Lower lobe of right lung (tissue), 2 donors: Measurements from ENCODE around the gene STX5. TPM values are rescaled to one million over a fixed set of nuclear protein-coding genes. Genes with fewer than 3 reads are reported as not detected.
A peak's percentile ranks its signal among the peaks of the same experiment; 100 is the strongest.

Source experiments
- ATAC-seq, 2 donors: fragments of 200-7000 bp; cut with Tn5 transposase; one replicate each; pipeline ENCODE4 v1.9.1; 2020 to 2022; ENCODE audit warnings: mild to moderate bottlenecking in 2 of 2, moderate library complexity in 2 of 2
- DNase-seq: peaks from one replicate; pipeline ENCODE4 v3.0.0-alpha.2; 2020
- H3K27ac ChIP-seq: fragments of 200-600 bp; one replicate; pipeline ENCODE4 v1.8.0; 2022
- H3K27me3 ChIP-seq: fragments of 200-600 bp; one replicate; pipeline ENCODE4 v1.8.0; 2022; ENCODE audit warnings: low read depth
- H3K36me3 ChIP-seq: fragments of 200-600 bp; one replicate; pipeline ENCODE4 v1.8.0; 2022; ENCODE audit warnings: mild to moderate bottlenecking
- H3K4me1 ChIP-seq: fragments of 200-600 bp; one replicate; pipeline ENCODE4 v1.8.0; 2022
- H3K4me3 ChIP-seq: fragments of 200-600 bp; one replicate; pipeline ENCODE4 v1.8.0; 2022; ENCODE audit warnings: mild to moderate bottlenecking
- H3K9me3 ChIP-seq: fragments of 200-600 bp; one replicate; pipeline ENCODE4 v1.8.0; 2022
- intact Hi-C: fragments of 100-400 bp; cut with DNase I; formaldehyde crosslinking; loops from one replicate; pipeline ENCODE4 v1.11.0; 2022
- total RNA-seq: library from RNA; stranded (reverse); fragmentation: NEBNext Ultra II Directional; extraction: Animal tissue kit (Norgen Biotek cat#: 25700); gene quantifications from one replicate; pipeline ENCODE4 v1.2.1, GENCODE V29; 2021
- TF ChIP-seq, protein P1 (sequence below): fragments of 200-600 bp; IDR thresholded peaks from one replicate; pipeline ENCODE4 v1.8.0; 2022; ENCODE audit warnings: antibody characterized with exemption, mild to moderate bottlenecking
- donor health status: DM: no; HTN: yes; CAD: no; lungs with severe emphysema.

Gene STX5
- total RNA-seq, 1 donor from 2014 or later = 42.0 TPM

DNA sequence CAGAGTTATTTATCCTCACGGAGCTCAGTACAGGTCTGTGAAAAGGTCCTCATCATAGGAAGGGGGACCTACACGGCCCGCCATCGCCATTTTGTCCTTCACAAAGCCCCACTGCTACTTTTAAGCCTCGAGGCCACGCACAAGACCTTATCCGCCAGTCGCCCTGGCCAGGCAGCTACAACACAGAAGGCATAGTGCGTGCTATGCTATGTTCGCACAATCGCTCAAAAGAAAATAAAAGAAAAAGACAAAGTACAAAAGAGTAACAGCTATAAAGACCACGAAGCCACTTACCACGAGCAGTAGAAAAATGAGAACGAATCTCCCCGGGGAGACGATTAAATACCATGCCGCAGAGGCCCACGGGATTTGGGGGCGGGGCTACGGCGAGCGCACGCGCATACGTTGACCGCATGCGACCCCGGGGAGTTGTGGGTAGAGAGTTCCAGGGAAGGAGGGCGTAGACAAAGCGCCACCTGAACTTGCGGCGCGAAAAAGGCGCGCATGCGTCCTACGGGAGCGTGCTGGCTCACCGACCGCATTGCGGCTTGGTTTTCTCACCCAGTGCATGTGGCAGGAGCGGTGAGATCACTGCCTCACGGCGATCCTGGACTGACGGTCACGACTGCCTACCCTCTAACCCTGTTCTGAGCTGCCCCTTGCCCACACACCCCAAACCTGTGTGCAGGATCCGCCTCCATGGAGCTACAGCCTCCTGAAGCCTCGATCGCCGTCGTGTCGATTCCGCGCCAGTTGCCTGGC lies 23.9 kb upstream of the STX5 start:
- Histone ChIP-seq H3K36me3 (peaks cover 28% of the 10 kb centered on the region), H3K4me3 (peak overlapping the region; percentile 69), H3K4me1 (peaks cover 33% of the 10 kb centered on the region), H3K27ac (peak overlapping the region; percentile 82), H3K27me3 (no peaks in the 10 kb centered on the region), H3K9me3 (no peaks in the 10 kb centered on the region)
- TF ChIP-seq, protein P1, sequence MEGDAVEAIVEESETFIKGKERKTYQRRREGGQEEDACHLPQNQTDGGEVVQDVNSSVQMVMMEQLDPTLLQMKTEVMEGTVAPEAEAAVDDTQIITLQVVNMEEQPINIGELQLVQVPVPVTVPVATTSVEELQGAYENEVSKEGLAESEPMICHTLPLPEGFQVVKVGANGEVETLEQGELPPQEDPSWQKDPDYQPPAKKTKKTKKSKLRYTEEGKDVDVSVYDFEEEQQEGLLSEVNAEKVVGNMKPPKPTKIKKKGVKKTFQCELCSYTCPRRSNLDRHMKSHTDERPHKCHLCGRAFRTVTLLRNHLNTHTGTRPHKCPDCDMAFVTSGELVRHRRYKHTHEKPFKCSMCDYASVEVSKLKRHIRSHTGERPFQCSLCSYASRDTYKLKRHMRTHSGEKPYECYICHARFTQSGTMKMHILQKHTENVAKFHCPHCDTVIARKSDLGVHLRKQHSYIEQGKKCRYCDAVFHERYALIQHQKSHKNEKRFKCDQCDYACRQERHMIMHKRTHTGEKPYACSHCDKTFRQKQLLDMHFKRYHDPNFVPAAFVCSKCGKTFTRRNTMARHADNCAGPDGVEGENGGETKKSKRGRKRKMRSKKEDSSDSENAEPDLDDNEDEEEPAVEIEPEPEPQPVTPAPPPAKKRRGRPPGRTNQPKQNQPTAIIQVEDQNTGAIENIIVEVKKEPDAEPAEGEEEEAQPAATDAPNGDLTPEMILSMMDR = no peak
- intact Hi-C loops = no loop called here
- DNase-seq (peak; percentile 96), ATAC-seq (peak; percentile 99)

DNA sequence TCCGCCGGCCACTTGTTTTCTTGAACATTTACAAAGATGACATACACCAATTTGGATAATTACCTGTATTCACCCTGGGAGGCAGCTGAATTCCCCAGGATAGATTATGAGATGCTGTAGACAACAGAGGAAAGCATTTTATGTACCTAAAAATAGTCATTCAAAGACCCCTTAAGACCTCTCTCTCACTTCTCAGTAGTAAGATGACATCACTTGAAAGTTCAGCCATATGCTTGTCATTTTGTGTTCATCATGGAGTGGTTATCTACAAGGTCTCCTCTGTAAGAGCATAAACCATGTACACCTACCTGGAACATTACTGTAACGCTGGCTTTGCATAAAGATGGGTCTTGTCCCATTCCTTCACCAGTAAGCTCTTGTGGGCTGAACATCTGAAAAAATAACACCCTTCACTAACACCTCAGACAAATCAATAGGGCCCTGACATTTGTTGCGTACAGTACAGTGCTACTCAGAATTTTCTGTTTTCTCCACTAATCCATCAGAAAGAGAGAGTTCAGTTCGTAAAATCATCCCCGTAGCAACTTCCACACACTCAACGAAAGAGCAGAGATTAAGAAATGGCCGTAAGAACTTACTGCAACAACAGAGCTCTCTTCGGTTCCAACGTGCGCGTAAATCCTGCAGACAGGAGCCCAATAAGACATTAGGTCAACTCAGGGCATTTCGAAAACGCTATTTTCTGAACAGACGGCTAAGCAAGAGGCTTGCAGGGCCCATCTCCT lies 23.1 kb upstream of the STX5 start:
- Histone ChIP-seq H3K27ac (peak overlapping the region; percentile 82), H3K36me3 (peaks cover 28% of the 10 kb centered on the region), H3K9me3 (no peaks in the 10 kb centered on the region), H3K4me3 (peak overlapping the region; percentile 69), H3K4me1 (peaks cover 33% of the 10 kb centered on the region), H3K27me3 (no peaks in the 10 kb centered on the region)
- no peak for ATAC-seq
- DNase-seq = no peak
- TF ChIP-seq, protein P1 = no peak
- intact Hi-C loops = no loop called here

DNA sequence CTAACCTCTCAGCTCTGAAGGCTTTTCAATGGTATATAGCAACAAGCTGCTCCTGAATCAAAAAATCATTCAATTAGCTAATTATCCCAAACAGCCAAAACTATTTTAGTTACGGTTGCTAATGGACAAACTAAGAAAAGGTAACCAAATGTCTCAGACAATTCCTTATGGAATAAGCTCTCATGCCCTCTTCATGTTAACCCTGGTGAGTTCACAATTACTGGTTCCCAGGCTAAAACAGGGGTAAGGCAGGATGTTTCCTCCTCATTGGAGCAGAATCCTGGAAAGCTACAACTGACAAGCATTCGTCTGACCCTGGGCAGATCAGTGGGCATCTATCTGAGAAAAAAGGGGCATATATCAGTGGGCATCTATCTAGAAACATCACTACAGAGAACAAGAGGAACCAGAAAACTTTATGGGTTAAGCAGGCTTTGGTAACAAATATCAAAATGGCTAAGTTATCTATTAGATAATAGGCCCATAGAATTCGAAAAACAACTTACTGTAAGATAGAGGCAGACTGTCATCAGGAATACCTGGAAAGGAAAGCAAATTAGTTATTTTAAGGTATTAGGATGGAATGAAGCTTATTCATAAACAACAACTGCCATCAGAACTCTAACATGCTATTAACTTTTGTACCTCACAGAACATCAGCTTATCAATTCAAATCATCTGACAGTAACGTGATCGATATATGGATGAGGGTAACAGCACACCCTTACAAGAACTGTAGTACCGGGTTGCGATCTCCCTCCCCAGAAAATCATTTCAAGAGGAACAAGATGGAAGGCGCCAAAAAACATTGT lies 22.4 kb upstream of the STX5 start:
- TF ChIP-seq, protein P1 = no peak
- ATAC-seq (no peak), DNase-seq (no peak)
- Histone ChIP-seq H3K9me3 (no peaks in the 10 kb centered on the region), H3K27me3 (no peaks in the 10 kb centered on the region), H3K4me3 (peak overlapping the region; percentile 69), H3K27ac (no peak overlapping the region), H3K36me3 (peaks cover 28% of the 10 kb centered on the region), H3K4me1 (peaks cover 33% of the 10 kb centered on the region)
- intact Hi-C loops = no loop called here

DNA sequence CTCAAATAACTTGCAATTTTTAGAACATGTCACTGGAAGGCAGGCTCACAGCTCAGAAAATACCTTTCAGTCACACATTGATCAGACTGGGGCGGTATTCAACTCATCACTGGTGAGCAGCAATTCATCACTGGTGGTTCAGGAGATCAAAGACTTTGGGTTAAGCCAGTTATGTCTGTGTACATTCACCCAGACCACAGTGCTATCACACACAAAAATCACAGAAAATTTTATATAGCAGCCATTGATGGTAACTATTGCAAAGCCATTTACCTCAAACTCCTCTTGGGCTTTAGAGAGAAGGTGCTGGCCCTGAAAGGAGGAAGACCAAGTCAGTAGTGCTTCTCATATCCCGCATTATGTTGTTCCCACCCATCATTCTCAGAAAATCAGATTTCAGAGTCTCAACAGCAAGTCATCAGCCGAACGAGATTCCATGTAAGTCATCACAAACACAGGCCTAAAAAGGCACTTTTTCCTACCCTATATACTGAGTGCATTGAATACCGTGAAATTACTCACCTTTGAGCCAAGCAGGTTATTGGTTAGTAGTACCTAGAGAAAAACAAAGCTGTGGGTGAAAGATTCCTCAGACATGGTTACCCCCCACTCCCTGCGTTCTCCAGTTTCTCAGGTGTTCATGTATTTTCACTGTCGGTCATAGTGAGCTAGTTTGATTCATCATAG lies 21.6 kb upstream of the STX5 start:
- H3K36me3 ChIP-seq = peaks cover 28% of the 10 kb centered on the region
- H3K4me3 ChIP-seq = peak overlapping the region; percentile 69
- peaks cover 33% of the 10 kb centered on the region for H3K4me1 ChIP-seq
- TF ChIP-seq, protein P1 = no peak
- H3K27ac ChIP-seq = no peak overlapping the region
- no peaks in the 10 kb centered on the region for H3K9me3 ChIP-seq
- no peaks in the 10 kb centered on the region for H3K27me3 ChIP-seq
- ATAC-seq (no peak), DNase-seq (no peak)
- intact Hi-C loops = no loop called here
